IMR-90 (cell line): ENCODE measurements around the gene TCF12. TPM values are rescaled to one million over a fixed set of nuclear protein-coding genes. Genes with fewer than 3 reads are reported as not detected.

Experiments used
- ATAC-seq: fragments of 200-7000 bp; cut with Tn5 transposase; 2 replicates; pipeline ENCODE4 v1.9.1; 2020; ENCODE audit warnings: low read depth, mild to moderate bottlenecking, moderate library complexity
- BruUV-seq: library from RNA; stranded (reverse); fragments of 400-500 nt; replicated peaks from 2 replicates; lab custom pipeline; 2021; lab: Mats Ljungman, UMichigan
- CTCF ChIA-PET: fragments of 300-600 bp; formaldehyde crosslinking; extraction: SDS; loops from one replicate; lab custom pipeline; 2021; ENCODE audit warnings: antibody characterized with exemption; lab: Yijun Ruan, JAX
- POLR2A ChIA-PET: fragments of 300-600 bp; sonication (Branson Sonifier 250); formaldehyde crosslinking; loops from one replicate; lab custom pipeline; 2022; ENCODE audit warnings: antibody characterized with exemption; ENCODE audit not compliant: unreplicated experiment; lab: Charles Lee
- DNase-seq: peaks from one replicate; pipeline ENCODE4 v3.0.0; 2013
- H2AFZ ChIP-seq: replicated peaks from 2 replicates; pipeline ENCODE3; 2013; ENCODE audit warnings: low read length, mild to moderate bottlenecking; ENCODE audit not compliant: poor library complexity
- H2AK5ac ChIP-seq: 2 replicates; pipeline ENCODE4 v1.6.1; 2013; ENCODE audit warnings: low read depth, low read length, inconsistent platforms
- H2AK9ac ChIP-seq: replicated peaks from 2 replicates; pipeline ENCODE3; 2013; ENCODE audit warnings: mild to moderate bottlenecking, low read depth, low read length, moderate library complexity; ENCODE audit not compliant: poor library complexity
- H2BK120ac ChIP-seq: 2 replicates; pipeline ENCODE4 v1.6.1; 2013; ENCODE audit warnings: low read depth, low read length, inconsistent platforms
- H2BK15ac ChIP-seq: 3 replicates; pipeline ENCODE4 v1.6.1; 2013; ENCODE audit warnings: low read depth, low read length, inconsistent platforms
- H2BK20ac ChIP-seq: 2 replicates; pipeline ENCODE4 v1.6.1; 2013; ENCODE audit warnings: low read depth, mild to moderate bottlenecking, inconsistent platforms, low read length, moderate library complexity
- H2BK5ac ChIP-seq: 2 replicates; pipeline ENCODE4 v1.6.1; 2013; ENCODE audit warnings: mild to moderate bottlenecking, low read depth, low read length, inconsistent platforms; ENCODE audit not compliant: poor library complexity, severe bottlenecking
- H3K14ac ChIP-seq: replicated peaks from 2 replicates; pipeline ENCODE4 v1.6.1; 2013; ENCODE audit warnings: low read depth, low read length, inconsistent platforms
- H3K18ac ChIP-seq: 2 replicates; pipeline ENCODE4 v1.6.1; 2013; ENCODE audit warnings: low read depth, low read length, control low read depth
- H3K23ac ChIP-seq: 2 replicates; pipeline ENCODE4 v1.6.1; 2013; ENCODE audit warnings: low read depth, low read length, inconsistent platforms
- H3K27ac ChIP-seq: 2 replicates; pipeline ENCODE4 v1.5.1; 2013; ENCODE audit warnings: mild to moderate bottlenecking, control low read depth, low read length; ENCODE audit not compliant: insufficient read depth
- H3K27me3 ChIP-seq: 2 replicates; pipeline ENCODE4 v1.6.1; 2013; ENCODE audit warnings: low read length; ENCODE audit not compliant: control insufficient read depth, insufficient read depth
- H3K36me3 ChIP-seq: 2 replicates; pipeline ENCODE4 v1.6.1; 2013; ENCODE audit warnings: low read length, mixed read lengths; ENCODE audit not compliant: control insufficient read depth, insufficient read depth
- H3K4ac ChIP-seq: 2 replicates; pipeline ENCODE4 v1.6.1; 2013; ENCODE audit warnings: low read depth, low read length, inconsistent platforms
- H3K4me1 ChIP-seq: 2 replicates; pipeline ENCODE4 v1.6.1; 2013; ENCODE audit warnings: low read length, mixed read lengths; ENCODE audit not compliant: control insufficient read depth, insufficient read depth
- H3K4me2 ChIP-seq: 2 replicates; pipeline ENCODE4 v1.6.1; 2013; ENCODE audit warnings: low read depth, mild to moderate bottlenecking, control low read depth, low read length, moderate library complexity
- H3K4me3 ChIP-seq: 2 replicates; pipeline ENCODE4 v1.5.1; 2013; ENCODE audit warnings: low read depth, mild to moderate bottlenecking, control low read depth, low read length, moderate library complexity; ENCODE audit not compliant: insufficient read depth
- H3K56ac ChIP-seq: 2 replicates; pipeline ENCODE4 v1.6.1; 2013; ENCODE audit warnings: low read length, inconsistent platforms; ENCODE audit not compliant: insufficient read depth; ENCODE audit errors: extremely low read depth
- H3K79me1 ChIP-seq, 2 experiments: 2 replicates each; pipeline ENCODE4 v1.6.1; 2013; ENCODE audit warnings: low read length in 2 of 2, inconsistent platforms in 1 of 2, low read depth in 1 of 2
- H3K9ac ChIP-seq: 2 replicates; pipeline ENCODE4 v1.6.1; 2013; ENCODE audit warnings: low read depth, low read length, control low read depth
- H3K9me1 ChIP-seq: 2 replicates; pipeline ENCODE4 v1.6.1; 2013; ENCODE audit warnings: low read length, inconsistent platforms; ENCODE audit not compliant: insufficient read depth
- H3K9me3 ChIP-seq: 2 replicates; pipeline ENCODE4 v1.6.1; 2013; ENCODE audit warnings: low read length; ENCODE audit not compliant: control insufficient read depth, insufficient read depth
- H4K20me1 ChIP-seq: 2 replicates; pipeline ENCODE4 v1.6.1; 2013; ENCODE audit warnings: low read length, inconsistent platforms; ENCODE audit not compliant: insufficient read depth
- H4K5ac ChIP-seq: 2 replicates; pipeline ENCODE4 v1.6.1; 2013; ENCODE audit warnings: mild to moderate bottlenecking, low read depth, low read length, control low read depth
- H4K8ac ChIP-seq, 2 experiments: 2 replicates each; pipeline ENCODE4 v1.6.1; 2013; ENCODE audit warnings: low read depth in 2 of 2, low read length in 2 of 2, control low read depth in 1 of 2, inconsistent platforms in 1 of 2
- H4K91ac ChIP-seq: 2 replicates; pipeline ENCODE4 v1.6.1; 2013; ENCODE audit warnings: low read depth, low read length, inconsistent platforms; ENCODE audit not compliant: insufficient read depth
- BHLHE40 ChIP-seq: fragments of 150-350 bp; IDR thresholded peaks from 2 replicates; pipeline ENCODE4 v1.6.1; 2016; ENCODE audit warnings: mild to moderate bottlenecking, low read depth, low read length
- CEBPB ChIP-seq: IDR thresholded peaks from 2 replicates; pipeline ENCODE4 v1.6.1; 2012; ENCODE audit warnings: low read depth, low read length, improper control_type of control experiment
- CHD1 ChIP-seq: IDR thresholded peaks from 2 replicates; pipeline ENCODE4 v1.6.1; 2012; ENCODE audit warnings: low read depth, low read length, improper control_type of control experiment
- FOS ChIP-seq: fragments of 150-350 bp; IDR thresholded peaks from 2 replicates; pipeline ENCODE4 v1.6.1; 2016; ENCODE audit warnings: low read depth, low read length
- MAZ ChIP-seq: IDR thresholded peaks from 2 replicates; pipeline ENCODE4 v1.6.1; 2012; ENCODE audit warnings: low read depth, mild to moderate bottlenecking, low read length, improper control_type of control experiment, moderate library complexity, borderline replicate concordance
- MXI1 ChIP-seq: IDR thresholded peaks from 2 replicates; pipeline ENCODE4 v1.6.1; 2012; ENCODE audit warnings: low read depth, mild to moderate bottlenecking, low read length, moderate library complexity, borderline replicate concordance
- NFE2L2 ChIP-seq: fragments of 150-350 bp; IDR thresholded peaks from 2 replicates; pipeline ENCODE4 v1.6.1; 2016; ENCODE audit warnings: low read depth, mild to moderate bottlenecking, low read length
- POLR2A ChIP-seq: IDR thresholded peaks from 2 replicates; pipeline ENCODE4 v1.6.1; 2012; ENCODE audit warnings: mild to moderate bottlenecking, low read depth, low read length
- RAD21 ChIP-seq: IDR thresholded peaks from 2 replicates; pipeline ENCODE4 v1.6.1; 2012; ENCODE audit warnings: low read length, improper control_type of control experiment
- RCOR1 ChIP-seq: IDR thresholded peaks from 2 replicates; pipeline ENCODE4 v1.6.1; 2012; ENCODE audit warnings: mild to moderate bottlenecking, low read length, improper control_type of control experiment; ENCODE audit not compliant: insufficient replicate concordance
- RFX5 ChIP-seq: IDR thresholded peaks from 2 replicates; pipeline ENCODE4 v1.8.0; 2012; ENCODE audit warnings: low read depth, mild to moderate bottlenecking, low read length, moderate library complexity
- WGBS, 2 experiments: methylation state at CpG; one replicate each; pipeline versions ENCODE4 v1.1.5 to v1.1.7; 2013; ENCODE audit warnings: missing lambda C conversion rate in 2 of 2; ENCODE audit not compliant: insufficient read length in 1 of 2; ENCODE audit errors: extremely low coverage in 2 of 2; 5-methylcytosine and 5-hydroxymethylcytosine counted together
- dilution Hi-C: fragments of 300-500 bp; cut with HindIII; formaldehyde crosslinking; loops from one replicate; pipeline ENCODE4 v1.14.3; 2018; ENCODE audit warnings: low sequenced_read_pairs; ENCODE audit not compliant: unreplicated experiment
- in situ Hi-C: fragments of 300-500 bp; cut with MboI; formaldehyde crosslinking; loops from 3 replicates; pipeline ENCODE4 v1.14.3; 2019; ENCODE audit warnings: low sequenced_read_pairs, inconsistent platforms, mixed read lengths
- intact Hi-C: fragments of 100-400 bp; cut with micrococcal nuclease; formaldehyde crosslinking; loops from 2 replicates; pipeline ENCODE4 v1.10.0; 2022
- polyA plus RNA-seq, 3 experiments: library from polyadenylated mRNA; depleted of rRNA; stranded (reverse); fragments of >200 nt; gene quantifications; 2 replicates each; pipeline ENCODE4 v1.2.3, GENCODE V29; 2012; ENCODE audit warnings: low replicate concordance in 1 of 3
- total RNA-seq: library from RNA; depleted of rRNA; stranded (reverse); fragments of >200 nt; gene quantifications from 2 replicates; pipeline ENCODE4 v1.2.3, GENCODE V29; 2012
- TF ChIP-seq, protein P1 (sequence below): fragments of 150-350 bp; IDR thresholded peaks from 2 replicates; pipeline ENCODE4 v1.6.1; 2016; ENCODE audit warnings: low read depth, mild to moderate bottlenecking, low read length, moderate library complexity, borderline replicate concordance
- TF ChIP-seq, protein P2 (sequence below): fragments of 150-350 bp; IDR thresholded peaks from 2 replicates; pipeline ENCODE4 v1.6.1; 2017; ENCODE audit warnings: mild to moderate bottlenecking, antibody characterized with exemption, low read length, low read depth

Gene TCF12
- total and polyA plus RNA-seq, 2 of the 4 experiments (the other 2 are of a cell fraction) = 79.4 to 160 TPM

DNA sequence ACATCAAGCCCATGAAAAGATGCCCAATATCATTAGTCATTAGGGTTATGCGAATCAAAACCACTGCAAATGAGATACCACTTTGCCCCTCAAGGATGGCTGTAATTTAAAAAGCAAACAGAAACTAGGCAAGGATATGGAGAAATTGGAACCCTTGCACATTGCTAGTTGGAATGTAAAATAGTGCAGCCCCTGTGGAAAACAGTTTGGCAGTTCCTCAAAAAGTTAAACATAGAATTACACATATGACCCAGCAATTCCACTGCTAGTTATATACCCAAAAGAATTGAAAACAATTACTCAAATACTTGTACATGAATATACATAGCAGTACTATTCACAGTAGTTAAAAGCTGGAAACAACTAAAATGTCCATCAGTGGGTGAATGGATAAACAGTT is 271.0 kb downstream of the TCF12 start:
- Histone ChIP-seq H2BK120ac (no peak overlapping the region), H3K18ac (no peak overlapping the region), H3K27ac (no peak overlapping the region), H3K36me3 (peaks cover 12% of the 10 kb centered on the region; the same call in 1 of the 2 replicates), H3K4ac (no peak overlapping the region), H2AK9ac (no peak overlapping the region), H4K91ac (no peak overlapping the region), H2BK15ac (no peak overlapping the region), H3K4me1 (peaks cover 3% of the 10 kb centered on the region), H2BK5ac (no peak overlapping the region), H2BK20ac (no peak overlapping the region), H4K5ac (peak overlapping the region; percentile 43; the same call in 1 of the 2 replicates), H3K9ac (no peak overlapping the region), H2AFZ (no peak overlapping the region), H3K23ac (no peak overlapping the region), H3K27me3 (no peaks in the 10 kb centered on the region), H3K56ac (no peak overlapping the region), H3K4me2 (no peak overlapping the region), H3K4me3 (no peak overlapping the region), H3K9me3 (no peaks in the 10 kb centered on the region; the same call in 1 of the 2 replicates), H2AK5ac (no peak overlapping the region), H3K79me1 (peaks cover 12 to 24% of the 10 kb centered on the region in 2 experiments), H3K14ac (no peak overlapping the region), H4K20me1 (no peaks in the 10 kb centered on the region), H3K9me1 (peaks cover 6% of the 10 kb centered on the region; the same call in 1 of the 2 replicates), H4K8ac (no peak overlapping the region)
- in situ Hi-C loops = no loop called here
- DNase-seq (no peak), ATAC-seq (no peak; the same call in 1 of the 2 replicates)
- CTCF ChIA-PET = interaction anchor here (1.0 kb wide), 1 partner anchor 13 kb away, joined by 4 read pairs; no protein-coding TSS in a partner anchor
- intact Hi-C loops = no loop called here
- dilution Hi-C loops = no loop called here
- WGBS, 2 experiments = no CpG with 5 or more reads among the region's 1 CpG
- TF ChIP-seq MXI1 (no peak), RAD21 (no peak), RCOR1 (no peak), FOS (no peak), BHLHE40 (no peak), CEBPB (no peak), CHD1 (no peak), MAZ (no peak), POLR2A (no peak), RFX5 (no peak), NFE2L2 (no peak)
- TF ChIP-seq, protein P1, sequence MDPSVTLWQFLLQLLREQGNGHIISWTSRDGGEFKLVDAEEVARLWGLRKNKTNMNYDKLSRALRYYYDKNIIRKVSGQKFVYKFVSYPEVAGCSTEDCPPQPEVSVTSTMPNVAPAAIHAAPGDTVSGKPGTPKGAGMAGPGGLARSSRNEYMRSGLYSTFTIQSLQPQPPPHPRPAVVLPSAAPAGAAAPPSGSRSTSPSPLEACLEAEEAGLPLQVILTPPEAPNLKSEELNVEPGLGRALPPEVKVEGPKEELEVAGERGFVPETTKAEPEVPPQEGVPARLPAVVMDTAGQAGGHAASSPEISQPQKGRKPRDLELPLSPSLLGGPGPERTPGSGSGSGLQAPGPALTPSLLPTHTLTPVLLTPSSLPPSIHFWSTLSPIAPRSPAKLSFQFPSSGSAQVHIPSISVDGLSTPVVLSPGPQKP = no peak
- TF ChIP-seq, protein P2, sequence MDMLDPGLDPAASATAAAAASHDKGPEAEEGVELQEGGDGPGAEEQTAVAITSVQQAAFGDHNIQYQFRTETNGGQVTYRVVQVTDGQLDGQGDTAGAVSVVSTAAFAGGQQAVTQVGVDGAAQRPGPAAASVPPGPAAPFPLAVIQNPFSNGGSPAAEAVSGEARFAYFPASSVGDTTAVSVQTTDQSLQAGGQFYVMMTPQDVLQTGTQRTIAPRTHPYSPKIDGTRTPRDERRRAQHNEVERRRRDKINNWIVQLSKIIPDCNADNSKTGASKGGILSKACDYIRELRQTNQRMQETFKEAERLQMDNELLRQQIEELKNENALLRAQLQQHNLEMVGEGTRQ = no peak
- POLR2A ChIA-PET = no interaction called here
- no TSS peak for BruUV-seq
